Neural progenitor cell (in vitro differentiated cells): ENCODE data around the gene NOS1AP. TPM values are rescaled to one million over a fixed set of nuclear protein-coding genes. Genes with fewer than 3 reads are reported as not detected.
A peak's percentile ranks its signal among the peaks of the same experiment; 100 is the strongest.

Experiments used
- DNase-seq: peaks from one replicate; pipeline ENCODE4 v3.0.0-alpha.2; 2016; ENCODE audit warnings: low spot score
- H2AFZ ChIP-seq: fragments of 200-600 bp; sonication (generic); replicated peaks from 2 replicates; pipeline ENCODE4 v1.6.1; 2016; ENCODE audit warnings: antibody characterized with exemption
- H3F3A ChIP-seq: fragments of 200-600 bp; sonication (generic); 2 replicates; pipeline ENCODE4 v1.6.1; 2016; ENCODE audit warnings: antibody characterized with exemption, low read depth
- H3K27ac ChIP-seq: fragments of 200-600 bp; sonication (generic); 2 replicates; pipeline ENCODE4 v1.5.1; 2016; ENCODE audit warnings: mild to moderate bottlenecking
- H3K27me3 ChIP-seq: fragments of 200-600 bp; sonication (generic); 2 replicates; pipeline ENCODE4 v1.6.1; 2016; ENCODE audit warnings: mild to moderate bottlenecking, moderate library complexity
- H3K36me3 ChIP-seq: fragments of 200-600 bp; sonication (generic); 2 replicates; pipeline ENCODE4 v1.5.1; 2016
- H3K4me1 ChIP-seq: fragments of 200-600 bp; sonication (generic); 2 replicates; pipeline ENCODE4 v1.6.1; 2016; ENCODE audit warnings: mixed run types
- H3K4me2 ChIP-seq: fragments of 200-600 bp; sonication (generic); 2 replicates; pipeline ENCODE4 v1.6.1; 2016
- H3K4me3 ChIP-seq: fragments of 200-600 bp; sonication (generic); 2 replicates; pipeline ENCODE4 v1.5.1; 2016
- H3K79me2 ChIP-seq: fragments of 200-600 bp; sonication (generic); 2 replicates; pipeline ENCODE4 v1.6.1; 2016; ENCODE audit warnings: low read depth
- H3K9ac ChIP-seq: fragments of 200-600 bp; sonication (generic); 2 replicates; pipeline ENCODE4 v1.6.1; 2016
- H3K9me3 ChIP-seq: fragments of 200-600 bp; sonication (generic); 2 replicates; pipeline ENCODE4 v1.5.1; 2016; ENCODE audit warnings: low read depth
- H4K20me1 ChIP-seq: fragments of 200-600 bp; sonication (generic); 2 replicates; pipeline ENCODE4 v1.6.1; 2016; ENCODE audit warnings: low read depth
- H3K27ac Mint-ChIP-seq: 3 replicates; pipeline ENCODE4 v1.8.0; 2021; ENCODE audit warnings: mixed read lengths
- H3K27me3 Mint-ChIP-seq: 2 replicates; pipeline ENCODE4 v1.8.0; 2022; ENCODE audit warnings: low read depth, mild to moderate bottlenecking, inconsistent platforms, moderate library complexity, mixed read lengths; ENCODE audit not compliant: insufficient read depth
- H3K36me3 Mint-ChIP-seq: 3 replicates; pipeline ENCODE4 v1.8.0; 2021; ENCODE audit warnings: mixed read lengths
- H3K4me1 Mint-ChIP-seq: 3 replicates; pipeline ENCODE4 v1.8.0; 2021; ENCODE audit warnings: mixed read lengths
- H3K4me3 Mint-ChIP-seq: 3 replicates; pipeline ENCODE4 v1.8.0; 2021; ENCODE audit warnings: mild to moderate bottlenecking, moderate library complexity, mixed read lengths
- H3K9me3 Mint-ChIP-seq: 3 replicates; pipeline ENCODE4 v1.8.0; 2020; ENCODE audit warnings: mixed read lengths
- CTCF ChIP-seq: fragments of 200-600 bp; sonication (generic); IDR thresholded peaks from 2 replicates; pipeline ENCODE4 v1.5.1; 2017; ENCODE audit warnings: antibody characterized with exemption, mild to moderate bottlenecking
- EZH2 ChIP-seq: fragments of 200-600 bp; sonication (generic); IDR thresholded peaks from 2 replicates; pipeline ENCODE4 v1.6.1; 2017; ENCODE audit warnings: antibody characterized with exemption, mild to moderate bottlenecking, moderate library complexity
- EZH2phosphoT487 ChIP-seq: fragments of 200-600 bp; sonication (generic); IDR thresholded peaks from 2 replicates; pipeline ENCODE4 v1.6.1; 2017; ENCODE audit warnings: antibody characterized with exemption
- total RNA-seq: library from RNA; depleted of rRNA; stranded (reverse); fragments of >200 nt; gene quantifications from 2 replicates; pipeline ENCODE4 v1.2.3, GENCODE V29; 2015; ENCODE audit warnings: low replicate concordance

Gene NOS1AP
- total RNA-seq, 1 donor from 2014 or later, result 2.4 TPM

GRCh38 chr1:162135271-162135775 lies 65.8 kb downstream of the NOS1AP start:
- Mint-ChIP-seq H3K4me3 (no peak overlapping the region), H3K4me1 (peaks cover 34% of the 10 kb centered on the region), H3K9me3 (peaks cover 4% of the 10 kb centered on the region), H3K27me3 (no peaks in the 10 kb centered on the region), H3K36me3 (peaks cover 4% of the 10 kb centered on the region), H3K27ac (no peak overlapping the region)
- H4K20me1 ChIP-seq, result peaks cover 18% of the 10 kb centered on the region
- no peaks in the 10 kb centered on the region for H3F3A ChIP-seq
- H3K4me3 ChIP-seq, result no peak overlapping the region
- H3K9me3 ChIP-seq, result no peaks in the 10 kb centered on the region
- H2AFZ ChIP-seq, result no peak overlapping the region
- DNase-seq, result no peak
- H3K9ac ChIP-seq, result no peak overlapping the region
- no peaks in the 10 kb centered on the region for H3K36me3 ChIP-seq
- H3K4me1 ChIP-seq, result peaks cover 24% of the 10 kb centered on the region
- H3K4me2 ChIP-seq, result no peak overlapping the region
- H3K27me3 ChIP-seq, result no peaks in the 10 kb centered on the region
- peaks cover 37% of the 10 kb centered on the region for H3K79me2 ChIP-seq
- no peak overlapping the region for H3K27ac ChIP-seq
- TF ChIP-seq CTCF (no peak), EZH2 (no peak), EZH2phosphoT487 (no peak)

- Mint-ChIP-seq H3K9me3 (peaks cover 8% of the 10 kb centered on the region), H3K4me3 (no peak overlapping the region), H3K27ac (peak overlapping the region; percentile 38), H3K4me1 (peaks cover 31% of the 10 kb centered on the region), H3K27me3 (no peaks in the 10 kb centered on the region), H3K36me3 (peaks cover 10% of the 10 kb centered on the region)
- peaks cover 44% of the 10 kb centered on the region for H3K79me2 ChIP-seq
- H3K27ac ChIP-seq, result no peak overlapping the region
- H4K20me1 ChIP-seq, result peaks cover 11% of the 10 kb centered on the region
- no peak overlapping the region for H3K4me3 ChIP-seq
- H2AFZ ChIP-seq, result no peak overlapping the region
- TF ChIP-seq CTCF (no peak), EZH2 (no peak), EZH2phosphoT487 (no peak)
- no peaks in the 10 kb centered on the region for H3K27me3 ChIP-seq
- peaks cover 17% of the 10 kb centered on the region for H3K4me1 ChIP-seq
- no peaks in the 10 kb centered on the region for H3K9me3 ChIP-seq
- no peak for DNase-seq
- H3F3A ChIP-seq, result no peaks in the 10 kb centered on the region
- H3K9ac ChIP-seq, result no peak overlapping the region
- H3K36me3 ChIP-seq, result no peaks in the 10 kb centered on the region
- no peak overlapping the region for H3K4me2 ChIP-seq
Measured at GRCh38 chr1:162136760-162137159, 67.3 kb downstream of the NOS1AP start.

GRCh38 chr1:162137179-162137960 lies 67.9 kb downstream of the NOS1AP start:
- H3K27me3 Mint-ChIP-seq, result no peaks in the 10 kb centered on the region
- no peak overlapping the region for H3K4me3 Mint-ChIP-seq
- no peak overlapping the region for H3K9ac ChIP-seq
- H3K9me3 ChIP-seq, result no peaks in the 10 kb centered on the region
- no peaks in the 10 kb centered on the region for H3K27me3 ChIP-seq
- H3K4me1 ChIP-seq, result peaks cover 19% of the 10 kb centered on the region
- peaks cover 13% of the 10 kb centered on the region for H3K36me3 Mint-ChIP-seq
- H3K4me1 Mint-ChIP-seq, result peaks cover 31% of the 10 kb centered on the region
- peaks cover 8% of the 10 kb centered on the region for H3K9me3 Mint-ChIP-seq
- no peaks in the 10 kb centered on the region for H3K36me3 ChIP-seq
- no peak for DNase-seq
- peak overlapping the region; percentile 38 for H3K27ac Mint-ChIP-seq
- no peak overlapping the region for H3K4me2 ChIP-seq
- no peak for TF ChIP-seq CTCF
- TF ChIP-seq EZH2, result no peak
- TF ChIP-seq EZH2phosphoT487, result no peak
- H3K79me2 ChIP-seq, result peaks cover 50% of the 10 kb centered on the region
- H2AFZ ChIP-seq, result no peak overlapping the region
- H3K4me3 ChIP-seq, result no peak overlapping the region
- H3F3A ChIP-seq, result no peaks in the 10 kb centered on the region
- no peak overlapping the region for H3K27ac ChIP-seq
- H4K20me1 ChIP-seq, result peaks cover 11% of the 10 kb centered on the region
